DND-41 (cell line): ENCODE measurements around the gene HNRNPR.

Source experiments
- EZH2 ChIP-seq: IDR thresholded peaks from 3 replicates; pipeline ENCODE4 v1.6.1; 2012; ENCODE audit warnings: borderline replicate concordance, low read depth, mild to moderate bottlenecking, moderate library complexity, low read length, inconsistent platforms; ENCODE audit not compliant: severe bottlenecking
- TF ChIP-seq, protein P1 (sequence below): IDR thresholded peaks from 2 replicates; pipeline ENCODE4 v1.5.1; 2012; ENCODE audit warnings: borderline replicate concordance, low read length, moderate library complexity, mild to moderate bottlenecking; ENCODE audit not compliant: poor library complexity, severe bottlenecking; ENCODE audit errors: extremely low read depth

GRCh38 chr1:23274134-23274505, 70.0 kb downstream of the HNRNPR start:
- TF ChIP-seq, protein P1, sequence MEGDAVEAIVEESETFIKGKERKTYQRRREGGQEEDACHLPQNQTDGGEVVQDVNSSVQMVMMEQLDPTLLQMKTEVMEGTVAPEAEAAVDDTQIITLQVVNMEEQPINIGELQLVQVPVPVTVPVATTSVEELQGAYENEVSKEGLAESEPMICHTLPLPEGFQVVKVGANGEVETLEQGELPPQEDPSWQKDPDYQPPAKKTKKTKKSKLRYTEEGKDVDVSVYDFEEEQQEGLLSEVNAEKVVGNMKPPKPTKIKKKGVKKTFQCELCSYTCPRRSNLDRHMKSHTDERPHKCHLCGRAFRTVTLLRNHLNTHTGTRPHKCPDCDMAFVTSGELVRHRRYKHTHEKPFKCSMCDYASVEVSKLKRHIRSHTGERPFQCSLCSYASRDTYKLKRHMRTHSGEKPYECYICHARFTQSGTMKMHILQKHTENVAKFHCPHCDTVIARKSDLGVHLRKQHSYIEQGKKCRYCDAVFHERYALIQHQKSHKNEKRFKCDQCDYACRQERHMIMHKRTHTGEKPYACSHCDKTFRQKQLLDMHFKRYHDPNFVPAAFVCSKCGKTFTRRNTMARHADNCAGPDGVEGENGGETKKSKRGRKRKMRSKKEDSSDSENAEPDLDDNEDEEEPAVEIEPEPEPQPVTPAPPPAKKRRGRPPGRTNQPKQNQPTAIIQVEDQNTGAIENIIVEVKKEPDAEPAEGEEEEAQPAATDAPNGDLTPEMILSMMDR, result no peak
- TF ChIP-seq EZH2, result no peak
